ENCODE results near the gene AMMECR1L. TPM values are rescaled to one million over a fixed set of nuclear protein-coding genes. Genes with fewer than 3 reads are reported as not detected.
A peak's percentile ranks its signal among the peaks of the same experiment; 100 is the strongest.
"Not testable (repeated sequence)": the region's sequence is repeated elsewhere in the genome, so short reads cannot be mapped to it uniquely, and the experiment has no call there.

Gene AMMECR1L
- total RNA-seq, result 15.2 TPM

DNA sequence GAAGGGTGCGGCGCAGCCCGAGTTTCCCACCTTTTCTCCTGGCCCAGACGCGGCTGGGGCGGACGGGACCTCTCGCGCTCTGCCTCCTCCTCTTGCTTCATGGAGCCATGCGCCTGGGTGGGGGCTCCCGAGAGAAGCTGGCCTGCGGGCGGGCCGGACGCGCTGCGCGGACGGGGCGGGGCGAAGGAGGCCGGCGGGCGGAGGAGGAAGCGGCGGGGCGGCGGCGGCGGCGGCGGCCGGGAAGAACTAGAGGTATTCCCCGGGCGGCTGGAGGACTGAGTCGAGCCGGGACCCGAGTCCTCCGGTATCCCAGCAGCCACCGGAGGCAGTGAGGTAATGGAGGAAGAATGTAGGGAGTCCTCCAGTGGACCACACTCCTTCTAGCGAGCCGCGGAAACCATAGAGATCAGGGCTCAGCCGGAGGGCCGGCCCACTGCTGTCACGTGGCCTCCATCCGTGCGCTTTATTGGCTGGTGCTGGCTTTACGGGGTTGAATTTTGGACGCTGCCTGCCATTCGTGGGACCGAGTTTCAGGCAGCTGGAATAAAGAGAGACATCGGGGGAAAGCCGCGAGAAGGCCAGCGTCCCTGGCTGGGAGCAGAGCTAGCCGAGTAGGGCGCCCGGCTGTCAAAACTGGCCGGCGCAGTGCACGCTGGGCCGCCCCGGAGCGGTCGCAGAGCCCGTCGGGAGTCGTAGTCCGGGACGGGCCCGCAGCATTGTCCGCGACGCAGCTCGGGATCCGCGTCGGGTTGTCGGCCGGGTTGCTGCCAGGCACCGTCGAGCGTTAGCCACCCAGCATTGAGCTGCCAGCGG is at the start of gene AMMECR1L:
Gene AMMECR1L, minus strand, starts transcription at position 177 of the 813 bp plus-strand sequence. CDS start 11,722 bp downstream, outside the sequence.
- intact Hi-C loops (cut with DNase I); H3K9me3 ChIP-seq; DNase-seq (ENCODE audit: extremely low spot score in 2 of 2); H3K27me3 ChIP-seq; H3K36me3 ChIP-seq: not testable (repeated sequence)
- H3K27ac ChIP-seq, result peak within 1 kb of the TSS; percentile 88
- peak within 1 kb of the TSS; percentile 62 to 69 for H3K4me3 ChIP-seq
- peaks cover 47% of the 10 kb centered on the region for H3K4me1 ChIP-seq
- TF ChIP-seq POLR2A (IDR thresholded peaks at IDR 0.05) (peak in 1 of 2 donors; percentile 66), POLR2AphosphoS5 (IDR thresholded peaks at IDR 0.05; ENCODE audit: insufficient read depth in 1 of 2, low read depth in 1 of 2) (peak; percentile 10 to 82)

DNA sequence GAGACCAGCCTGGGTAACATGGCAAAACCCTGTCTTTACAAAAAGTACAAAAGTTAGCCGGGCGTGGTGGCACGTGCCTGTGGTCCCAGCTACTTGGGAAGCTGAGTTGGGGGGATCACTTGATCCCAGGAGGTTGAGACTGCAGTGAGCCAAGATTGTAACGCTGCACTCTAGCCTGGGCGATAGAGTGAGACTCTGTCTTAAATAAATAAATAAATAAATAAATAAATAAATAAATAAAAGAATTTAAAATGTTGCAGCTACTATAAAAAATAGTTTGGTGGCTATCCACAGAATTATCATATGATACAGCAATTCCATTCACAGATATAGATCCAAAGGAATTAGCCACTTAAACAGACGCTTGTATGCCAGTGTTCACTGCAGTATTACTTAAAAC is 49.6 kb upstream of the AMMECR1L start:
- TF ChIP-seq, protein P1, sequence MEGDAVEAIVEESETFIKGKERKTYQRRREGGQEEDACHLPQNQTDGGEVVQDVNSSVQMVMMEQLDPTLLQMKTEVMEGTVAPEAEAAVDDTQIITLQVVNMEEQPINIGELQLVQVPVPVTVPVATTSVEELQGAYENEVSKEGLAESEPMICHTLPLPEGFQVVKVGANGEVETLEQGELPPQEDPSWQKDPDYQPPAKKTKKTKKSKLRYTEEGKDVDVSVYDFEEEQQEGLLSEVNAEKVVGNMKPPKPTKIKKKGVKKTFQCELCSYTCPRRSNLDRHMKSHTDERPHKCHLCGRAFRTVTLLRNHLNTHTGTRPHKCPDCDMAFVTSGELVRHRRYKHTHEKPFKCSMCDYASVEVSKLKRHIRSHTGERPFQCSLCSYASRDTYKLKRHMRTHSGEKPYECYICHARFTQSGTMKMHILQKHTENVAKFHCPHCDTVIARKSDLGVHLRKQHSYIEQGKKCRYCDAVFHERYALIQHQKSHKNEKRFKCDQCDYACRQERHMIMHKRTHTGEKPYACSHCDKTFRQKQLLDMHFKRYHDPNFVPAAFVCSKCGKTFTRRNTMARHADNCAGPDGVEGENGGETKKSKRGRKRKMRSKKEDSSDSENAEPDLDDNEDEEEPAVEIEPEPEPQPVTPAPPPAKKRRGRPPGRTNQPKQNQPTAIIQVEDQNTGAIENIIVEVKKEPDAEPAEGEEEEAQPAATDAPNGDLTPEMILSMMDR (IDR thresholded peaks at IDR 0.05), result no peak
- TF ChIP-seq POLR2AphosphoS5 (IDR thresholded peaks at IDR 0.05; ENCODE audit: insufficient read depth in 1 of 2, low read depth in 1 of 2) (no peak), POLR2A (IDR thresholded peaks at IDR 0.05) (no peak)
- Histone ChIP-seq H3K4me1 (no peaks in the 10 kb centered on the region), H3K27me3 (no peaks in the 10 kb centered on the region), H3K27ac (no peak overlapping the region), H3K4me3 (no peak overlapping the region), H3K36me3 (no peaks in the 10 kb centered on the region), H3K9me3 (no peaks in the 10 kb centered on the region)
- no peak for DNase-seq (ENCODE audit: extremely low spot score in 2 of 2)
- intact Hi-C loops (cut with DNase I), result no loop called here

DNA sequence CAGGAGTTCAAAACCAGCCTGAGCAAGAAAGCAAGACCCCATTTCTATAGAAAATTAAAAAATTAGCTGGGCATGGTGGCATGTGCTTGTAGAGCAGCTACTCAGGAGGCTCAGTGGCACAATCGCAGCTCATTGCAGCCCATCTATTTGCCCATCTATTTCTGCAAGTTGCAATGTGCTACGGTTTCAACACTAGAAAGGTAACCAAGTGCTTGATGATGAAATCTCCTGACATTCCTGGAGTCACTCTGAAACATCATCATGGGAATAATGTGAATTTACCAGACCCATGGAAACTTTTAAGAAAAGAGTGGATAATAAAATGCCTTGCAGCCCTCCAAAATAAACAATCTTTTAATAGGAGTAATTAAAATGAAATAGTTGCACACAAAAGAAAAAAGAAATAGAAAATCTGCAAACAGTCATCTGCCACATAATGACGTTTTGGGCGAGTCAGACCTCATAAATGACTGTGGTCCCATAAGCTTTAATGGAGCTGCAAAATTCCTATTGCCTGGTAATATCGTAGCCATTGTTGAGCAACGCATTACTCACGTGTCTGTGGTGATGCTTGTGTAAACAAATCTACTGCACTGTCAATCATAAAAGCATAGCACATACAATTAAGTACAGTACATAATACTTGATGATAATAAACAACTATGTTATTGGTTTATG is 46.6 kb upstream of the AMMECR1L start:
- intact Hi-C loops (cut with DNase I), result no loop called here
- no peaks in the 10 kb centered on the region for H3K4me1 ChIP-seq
- TF ChIP-seq POLR2AphosphoS5 (IDR thresholded peaks at IDR 0.05; ENCODE audit: insufficient read depth in 1 of 2, low read depth in 1 of 2), result no peak
- no peak for TF ChIP-seq POLR2A (IDR thresholded peaks at IDR 0.05)
- TF ChIP-seq, protein P1 (IDR thresholded peaks at IDR 0.05), result no peak
- H3K4me3 ChIP-seq, result no peak overlapping the region
- no peak overlapping the region for H3K27ac ChIP-seq
- H3K9me3 ChIP-seq, result no peaks in the 10 kb centered on the region
- H3K27me3 ChIP-seq, result no peaks in the 10 kb centered on the region
- H3K36me3 ChIP-seq, result no peaks in the 10 kb centered on the region
- no peak for DNase-seq (ENCODE audit: extremely low spot score in 2 of 2)

DNA sequence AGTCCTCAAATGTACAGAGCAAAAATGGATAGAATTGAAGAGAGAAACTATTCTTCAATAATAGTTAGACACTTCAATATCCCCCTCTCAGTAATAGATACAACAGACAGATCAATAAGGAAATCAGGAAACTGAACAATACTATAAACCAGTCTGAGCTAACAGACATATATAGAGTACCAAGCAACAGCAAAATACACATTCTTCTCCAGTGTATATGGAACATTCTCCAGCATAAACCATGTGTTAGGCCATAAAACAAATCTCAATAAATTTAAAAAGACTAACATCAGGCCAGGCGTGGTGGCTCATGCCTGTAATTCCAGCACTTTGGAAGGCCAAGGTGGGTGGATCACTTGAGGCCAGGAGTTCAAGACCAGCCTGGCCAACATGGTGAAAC is 43.7 kb upstream of the AMMECR1L start:
- H3K36me3 ChIP-seq, result no peaks in the 10 kb centered on the region
- intact Hi-C loops (cut with DNase I), result no loop called here
- no peak for DNase-seq (ENCODE audit: extremely low spot score in 2 of 2)
- H3K9me3 ChIP-seq, result no peaks in the 10 kb centered on the region
- H3K4me3 ChIP-seq, result no peak overlapping the region
- no peaks in the 10 kb centered on the region for H3K4me1 ChIP-seq
- no peak for TF ChIP-seq POLR2AphosphoS5 (IDR thresholded peaks at IDR 0.05; ENCODE audit: insufficient read depth in 1 of 2, low read depth in 1 of 2)
- no peak for TF ChIP-seq POLR2A (IDR thresholded peaks at IDR 0.05)
- TF ChIP-seq, protein P1 (IDR thresholded peaks at IDR 0.05), result no peak
- H3K27ac ChIP-seq, result no peak overlapping the region
- no peaks in the 10 kb centered on the region for H3K27me3 ChIP-seq

DNA sequence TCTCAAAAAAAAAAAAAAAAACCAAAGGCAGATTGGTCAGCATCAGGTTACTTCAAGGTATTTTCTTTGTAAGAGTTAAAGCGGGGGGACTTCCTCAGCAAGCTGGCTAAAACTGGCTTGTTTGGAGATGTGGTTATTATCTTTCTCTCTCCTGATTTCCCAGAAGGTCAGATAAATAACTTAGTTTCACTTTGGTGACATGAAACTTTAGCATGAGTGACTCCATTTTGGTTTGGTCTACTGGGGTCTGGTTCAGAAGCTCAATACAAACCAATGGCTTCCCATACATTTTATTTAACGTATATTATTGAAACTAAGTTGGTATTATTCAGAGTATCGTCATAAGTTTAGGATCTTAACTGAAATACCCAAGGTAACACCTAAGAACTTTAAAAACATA is 41.6 kb upstream of the AMMECR1L start:
- Histone ChIP-seq H3K4me3 (no peak overlapping the region), H3K9me3 (no peaks in the 10 kb centered on the region), H3K27ac (no peak overlapping the region), H3K36me3 (no peaks in the 10 kb centered on the region), H3K27me3 (no peaks in the 10 kb centered on the region), H3K4me1 (no peaks in the 10 kb centered on the region)
- TF ChIP-seq POLR2AphosphoS5 (IDR thresholded peaks at IDR 0.05; ENCODE audit: insufficient read depth in 1 of 2, low read depth in 1 of 2), result no peak
- TF ChIP-seq, protein P1 (IDR thresholded peaks at IDR 0.05), result no peak
- no peak for TF ChIP-seq POLR2A (IDR thresholded peaks at IDR 0.05)
- no peak for DNase-seq (ENCODE audit: extremely low spot score in 2 of 2)
- intact Hi-C loops (cut with DNase I), result no loop called here
